Heart left ventricle (tissue), 16 donors: ENCODE measurements around the gene TEDC1. TPM values are rescaled to one million over a fixed set of nuclear protein-coding genes. Genes with fewer than 3 reads are reported as not detected.
A peak's percentile ranks its signal among the peaks of the same experiment; 100 is the strongest.

Source experiments
- ATAC-seq, 4 donors: fragments of 200-7000 bp; cut with Tn5 transposase; one replicate each; pipeline ENCODE4 v1.9.1; 2020 to 2022; ENCODE audit warnings: moderate library complexity in 4 of 4, mild to moderate bottlenecking in 3 of 4, moderate number of reproducible peaks in 1 of 4
- DNase-seq, 5 donors: peaks; one replicate each; pipeline ENCODE4 v3.0.0-alpha.2; 2020
- H3K27ac ChIP-seq, 12 donors: fragments of 200-600 bp; sonication (generic) in 4 of 12; one replicate each; pipeline versions ENCODE4 v1.5.0 to v1.8.0; 2016 to 2022; ENCODE audit warnings: mild to moderate bottlenecking in 2 of 12
- H3K27me3 ChIP-seq, 9 donors: fragments of 200-600 bp; sonication (generic) in 2 of 9; one replicate each; pipeline versions ENCODE4 v1.5.1 to v1.8.0; 2016 to 2022; ENCODE audit warnings: mild to moderate bottlenecking in 3 of 9
- H3K36me3 ChIP-seq, 9 donors: fragments of 200-600 bp; sonication (generic) in 2 of 9; one replicate each; pipeline versions ENCODE4 v1.5.0 to v1.8.0; 2018 to 2022; ENCODE audit warnings: mild to moderate bottlenecking in 2 of 9
- H3K4me1 ChIP-seq, 12 donors: fragments of 200-600 bp; sonication (generic) in 4 of 12; one replicate each; pipeline versions ENCODE4 v1.5.0 to v1.8.0; 2016 to 2022; ENCODE audit warnings: mild to moderate bottlenecking in 3 of 12
- H3K4me3 ChIP-seq, 12 donors: fragments of 200-600 bp; sonication (generic) in 4 of 12; one replicate each; pipeline versions ENCODE4 v1.5.0 to v1.8.0; 2017 to 2022; ENCODE audit warnings: mild to moderate bottlenecking in 9 of 12, moderate library complexity in 4 of 12
- H3K9me3 ChIP-seq, 12 donors: fragments of 200-600 bp; sonication (generic) in 4 of 12; one replicate each; pipeline versions ENCODE4 v1.5.0 to v1.8.0; 2016 to 2022; ENCODE audit warnings: mild to moderate bottlenecking in 1 of 12
- POLR2A ChIP-seq, 2 donors: fragments of 450-650 bp; IDR thresholded peaks; one replicate each; pipeline ENCODE4 v1.6.1; 2017; ENCODE audit warnings: antibody characterized with exemption in 2 of 2, mild to moderate bottlenecking in 2 of 2, moderate library complexity in 2 of 2
- WGBS, 4 donors: extraction: QIAGEN DNeasy Blood & Tissue Kit in 2 of 4; methylation state at CpG; one replicate each; pipeline versions ENCODE4 v1.1.5 to v1.1.7; 2013 to 2018; 5-methylcytosine and 5-hydroxymethylcytosine counted together
- intact Hi-C, 10 donors: fragments of 100-400 bp; cut with DNase I; formaldehyde crosslinking; loops; one replicate each; pipeline versions ENCODE4 v1.11.1 to v1.14.2; 2022
- polyA plus RNA-seq, 2 donors: library from polyadenylated mRNA; stranded (reverse); fragments of 200-250 nt; gene quantifications; one replicate each; pipeline ENCODE4 v1.2.3, GENCODE V29; 2013
- total RNA-seq, 9 donors: library from RNA; depleted of rRNA in 2 of 9; stranded (reverse); fragments of >200 nt in 2 of 9; fragmentation: NEBNext Ultra II Directional in 3 of 9; extraction: Animal tissue kit (Norgen Biotek cat#: 25700) in 3 of 9; gene quantifications; one replicate each; pipeline versions ENCODE4 v1.1.0 to v1.2.4, GENCODE V29; 2016 to 2023
- TF ChIP-seq, protein P1 (sequence below), 12 donors: fragments of 200-600 bp; sonication (generic) in 4 of 12; IDR thresholded peaks; one replicate each; pipeline versions ENCODE4 v1.5.0 to v1.8.0; 2018 to 2022; ENCODE audit warnings: antibody characterized with exemption in 12 of 12, mild to moderate bottlenecking in 5 of 12
- donor health status: ischemic (EF 13 %, LVEDD 7.1; RV severe dilation, severe dysfunction).
- donor health status: healthy with polysubstance abuse.
- donor health status: DM: no; HTN: yes; CAD: no.
- donor health status: DM: no; HTN: no; CAD: no.
- donor health status: ischemic (EF 25% LVEDD 6.9; RV normal size, moderate dysfunction).
- donor health status: ischemic (EF 25% LVEDD 5.7; RV mildly dilated, moderate dysfunction).
- donor health status: healthy.
- donor health status: DM: yes; HTN: yes; CAD: no.
- donor health status: ischemic (EF 35%, LVEDD 5.7; RV mildly dilated, moderate dysfunction).
- donor health status: nonischemic (EF 11% LVEDD 7.7; RV severe dilation, severe dysfunction).
- donor health status: DM: yes; HTN: yes; CAD: no.
- donor health status: PGD.
- donor health status: ischemic (EF 29% LVEDD 5.4; RV normal size, mild dysfunction).
- donor health status: nonischemic (EF 23%, LVEDD 6.1; RV moderate dilation, normal function).

Gene TEDC1
- total and polyA plus RNA-seq, 11 donors, result 0.94 to 12.4 (median 3.7) TPM

DNA sequence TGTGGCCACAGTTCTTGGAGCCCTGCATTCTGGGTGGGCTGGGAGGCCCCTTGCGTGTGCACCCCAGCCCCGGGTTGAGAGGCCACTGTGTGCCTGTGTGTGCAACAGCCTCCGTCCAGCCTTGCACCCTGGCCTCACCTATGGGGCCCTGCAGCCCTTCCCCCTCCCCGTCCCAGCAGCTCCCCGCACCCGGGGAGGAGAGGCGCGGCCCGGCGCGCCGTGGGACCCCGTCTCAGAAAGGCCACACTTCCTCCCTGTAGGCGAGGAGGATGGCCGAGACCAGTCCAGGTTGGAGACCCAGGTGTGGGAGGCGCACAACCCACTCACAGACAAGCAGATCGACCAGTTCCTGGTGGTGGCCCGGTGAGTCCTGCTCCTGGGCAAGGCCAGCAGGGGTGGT lies 33.0 kb upstream of the TEDC1 start:
- Histone ChIP-seq H3K4me3 (no peak overlapping the region), H3K36me3 (peaks cover 0 to 80% (median 65%) of the 10 kb centered on the region in 9 donors), H3K27ac (no peak overlapping the region), H3K4me1 (peaks cover 0 to 6% (median 0%) of the 10 kb centered on the region in 12 donors), H3K27me3 (no peaks in the 10 kb centered on the region), H3K9me3 (no peaks in the 10 kb centered on the region)
- DNase-seq (peak in 1 of 5 donors; percentile 50), ATAC-seq (no peak)
- TF ChIP-seq, protein P1, sequence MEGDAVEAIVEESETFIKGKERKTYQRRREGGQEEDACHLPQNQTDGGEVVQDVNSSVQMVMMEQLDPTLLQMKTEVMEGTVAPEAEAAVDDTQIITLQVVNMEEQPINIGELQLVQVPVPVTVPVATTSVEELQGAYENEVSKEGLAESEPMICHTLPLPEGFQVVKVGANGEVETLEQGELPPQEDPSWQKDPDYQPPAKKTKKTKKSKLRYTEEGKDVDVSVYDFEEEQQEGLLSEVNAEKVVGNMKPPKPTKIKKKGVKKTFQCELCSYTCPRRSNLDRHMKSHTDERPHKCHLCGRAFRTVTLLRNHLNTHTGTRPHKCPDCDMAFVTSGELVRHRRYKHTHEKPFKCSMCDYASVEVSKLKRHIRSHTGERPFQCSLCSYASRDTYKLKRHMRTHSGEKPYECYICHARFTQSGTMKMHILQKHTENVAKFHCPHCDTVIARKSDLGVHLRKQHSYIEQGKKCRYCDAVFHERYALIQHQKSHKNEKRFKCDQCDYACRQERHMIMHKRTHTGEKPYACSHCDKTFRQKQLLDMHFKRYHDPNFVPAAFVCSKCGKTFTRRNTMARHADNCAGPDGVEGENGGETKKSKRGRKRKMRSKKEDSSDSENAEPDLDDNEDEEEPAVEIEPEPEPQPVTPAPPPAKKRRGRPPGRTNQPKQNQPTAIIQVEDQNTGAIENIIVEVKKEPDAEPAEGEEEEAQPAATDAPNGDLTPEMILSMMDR (IDR thresholded peaks at IDR 0.05), result no peak
- TF ChIP-seq POLR2A (IDR thresholded peaks at IDR 0.05), result no peak
- 86 to 91% (median 90%) methylated on average over 13 to 18 of the region's 18 CpGs for WGBS, 4 donors
- intact Hi-C loops, result no loop called here

DNA sequence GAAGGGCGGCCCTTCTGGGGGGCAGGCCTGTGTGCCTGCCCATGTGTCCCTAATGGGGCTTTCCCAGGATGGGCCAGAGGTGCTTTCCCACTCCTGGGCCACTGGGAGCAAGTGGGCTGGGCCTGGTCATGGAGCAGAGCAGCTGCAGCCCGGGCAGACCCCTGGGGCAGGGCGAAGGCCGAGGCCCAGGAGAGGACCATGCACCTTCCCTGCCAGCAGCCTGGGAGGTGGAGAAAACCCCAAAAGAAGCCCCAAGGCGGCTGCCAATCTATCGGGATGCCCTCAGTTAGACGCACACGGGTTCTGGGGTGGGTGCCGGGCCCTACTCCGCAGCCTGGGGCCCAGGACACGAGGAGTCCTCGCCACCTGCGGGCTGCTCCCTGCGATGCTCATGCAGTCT lies 32.5 kb upstream of the TEDC1 start:
- Histone ChIP-seq H3K27ac (no peak overlapping the region), H3K9me3 (no peaks in the 10 kb centered on the region), H3K36me3 (peaks cover 0 to 82% (median 67%) of the 10 kb centered on the region in 9 donors), H3K27me3 (no peaks in the 10 kb centered on the region), H3K4me3 (no peak overlapping the region), H3K4me1 (peaks cover 0 to 12% (median 2%) of the 10 kb centered on the region in 12 donors)
- intact Hi-C loops, result no loop called here
- DNase-seq, result peak in 1 of 5 donors; percentile 53
- 81 to 89% (median 85%) methylated on average over 8 to 14 of the region's 14 CpGs for WGBS, 4 donors
- no peak for ATAC-seq
- no peak for TF ChIP-seq POLR2A (IDR thresholded peaks at IDR 0.05)
- TF ChIP-seq, protein P1 (IDR thresholded peaks at IDR 0.05), result no peak

DNA sequence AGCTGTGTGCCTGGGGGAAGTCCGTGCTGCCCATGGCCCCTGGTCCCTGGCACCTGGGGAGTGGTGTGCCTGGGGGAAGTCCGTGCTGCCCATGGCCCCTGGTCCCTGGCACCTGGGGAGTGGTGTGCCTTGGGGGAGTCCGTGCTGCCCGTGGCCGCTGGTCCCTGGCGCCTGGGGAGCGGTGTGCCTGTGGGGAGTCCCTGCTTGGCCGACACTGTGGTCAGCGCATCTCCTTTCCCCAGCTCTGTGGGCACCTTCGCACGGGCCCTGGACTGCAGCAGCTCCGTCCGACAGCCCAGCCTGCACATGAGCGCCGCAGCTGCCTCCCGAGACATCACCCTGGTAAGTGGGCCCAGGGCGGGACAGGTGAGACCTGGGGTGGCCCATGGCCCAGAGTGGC lies 30.9 kb upstream of the TEDC1 start:
- Histone ChIP-seq H3K4me3 (no peak overlapping the region), H3K9me3 (no peaks in the 10 kb centered on the region), H3K36me3 (peaks cover 0 to 83% (median 67%) of the 10 kb centered on the region in 9 donors), H3K27ac (no peak overlapping the region), H3K27me3 (no peaks in the 10 kb centered on the region), H3K4me1 (peaks cover 0 to 18% (median 5%) of the 10 kb centered on the region in 12 donors)
- intact Hi-C loops, result no loop called here
- DNase-seq, result no peak
- WGBS, 4 donors, result 95 to 97% (median 96%) methylated on average over 13 to 17 of the region's 17 CpGs
- TF ChIP-seq, protein P1 (IDR thresholded peaks at IDR 0.05), result no peak
- no peak for TF ChIP-seq POLR2A (IDR thresholded peaks at IDR 0.05)
- ATAC-seq, result no peak

DNA sequence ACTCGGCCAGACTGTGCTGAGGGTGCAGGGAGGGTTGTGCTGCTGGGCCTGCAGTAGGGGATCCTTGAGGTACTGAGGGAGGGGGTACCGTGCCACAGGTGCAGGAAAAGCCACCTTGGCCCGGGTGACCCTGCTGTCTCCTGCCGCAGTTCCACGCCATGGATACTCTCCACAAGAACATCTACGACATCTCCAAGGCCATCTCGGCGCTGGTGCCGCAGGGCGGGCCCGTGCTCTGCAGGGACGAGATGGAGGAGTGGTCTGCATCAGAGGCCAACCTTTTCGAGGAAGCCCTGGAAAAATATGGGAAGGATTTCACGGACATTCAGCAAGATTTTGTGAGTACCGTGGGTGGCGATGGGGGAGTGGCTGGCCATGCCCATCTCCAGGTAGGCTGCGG lies 30.4 kb upstream of the TEDC1 start:
- ATAC-seq, result no peak
- TF ChIP-seq POLR2A (IDR thresholded peaks at IDR 0.05), result no peak
- TF ChIP-seq, protein P1 (IDR thresholded peaks at IDR 0.05), result no peak
- Histone ChIP-seq H3K4me3 (no peak overlapping the region), H3K4me1 (peaks cover 0 to 23% (median 9%) of the 10 kb centered on the region in 12 donors), H3K27me3 (no peaks in the 10 kb centered on the region), H3K27ac (no peak overlapping the region), H3K9me3 (no peaks in the 10 kb centered on the region), H3K36me3 (peaks cover 0 to 81% (median 67%) of the 10 kb centered on the region in 9 donors)
- intact Hi-C loops, result no loop called here
- DNase-seq, result no peak
- 86 to 95% (median 94%) methylated on average over 5 to 17 of the region's 17 CpGs for WGBS, 4 donors
